OCI-LY3 (cell line): ENCODE measurements around the gene VPS35L.

Experiments used
- CTCF ChIP-seq: fragments of 200-600, 300-600 bp; sonication (generic); IDR thresholded peaks from 2 replicates; pipeline ENCODE4 v1.5.1; 2014; ENCODE audit warnings: antibody characterized with exemption, low read length, low read depth
- EZH2phosphoT487 ChIP-seq: fragments of 200-600 bp; shearing (Covaris generic); IDR thresholded peaks from 2 replicates; pipeline ENCODE4 v1.6.1; 2018; ENCODE audit warnings: antibody characterized with exemption, mixed run types, low read depth

GRCh38 chr16:19737306-19738038 is 182.0 kb downstream of the VPS35L start:
- no peak for TF ChIP-seq CTCF
- no peak for TF ChIP-seq EZH2phosphoT487
